OCI-LY1 (cell line): ENCODE data around the gene RBM20.

Experiments
- EZH2 ChIP-seq: fragments of 200-600 bp; sonication (generic), shearing (Covaris generic); IDR thresholded peaks from 2 replicates; pipeline ENCODE4 v1.8.0; 2017; ENCODE audit warnings: borderline replicate concordance, mixed run types, mild to moderate bottlenecking, antibody characterized with exemption, low read length, moderate library complexity, mixed read lengths
- TF ChIP-seq, protein P1 (sequence below): fragments of 200-600 bp; sonication (generic), shearing (Covaris generic); IDR thresholded peaks from 2 replicates; pipeline ENCODE4 v1.5.1; 2017; ENCODE audit warnings: mild to moderate bottlenecking, antibody characterized with exemption, low read length, moderate library complexity, mixed read lengths

- TF ChIP-seq, protein P1, sequence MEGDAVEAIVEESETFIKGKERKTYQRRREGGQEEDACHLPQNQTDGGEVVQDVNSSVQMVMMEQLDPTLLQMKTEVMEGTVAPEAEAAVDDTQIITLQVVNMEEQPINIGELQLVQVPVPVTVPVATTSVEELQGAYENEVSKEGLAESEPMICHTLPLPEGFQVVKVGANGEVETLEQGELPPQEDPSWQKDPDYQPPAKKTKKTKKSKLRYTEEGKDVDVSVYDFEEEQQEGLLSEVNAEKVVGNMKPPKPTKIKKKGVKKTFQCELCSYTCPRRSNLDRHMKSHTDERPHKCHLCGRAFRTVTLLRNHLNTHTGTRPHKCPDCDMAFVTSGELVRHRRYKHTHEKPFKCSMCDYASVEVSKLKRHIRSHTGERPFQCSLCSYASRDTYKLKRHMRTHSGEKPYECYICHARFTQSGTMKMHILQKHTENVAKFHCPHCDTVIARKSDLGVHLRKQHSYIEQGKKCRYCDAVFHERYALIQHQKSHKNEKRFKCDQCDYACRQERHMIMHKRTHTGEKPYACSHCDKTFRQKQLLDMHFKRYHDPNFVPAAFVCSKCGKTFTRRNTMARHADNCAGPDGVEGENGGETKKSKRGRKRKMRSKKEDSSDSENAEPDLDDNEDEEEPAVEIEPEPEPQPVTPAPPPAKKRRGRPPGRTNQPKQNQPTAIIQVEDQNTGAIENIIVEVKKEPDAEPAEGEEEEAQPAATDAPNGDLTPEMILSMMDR = no peak
- TF ChIP-seq EZH2 = no peak
These were observed 43.3 kb downstream of the RBM20 start for GRCh38 chr10:110687400-110687799.
